H1 (cell line): ENCODE results near the gene RIMS1. TPM values are rescaled to one million over a fixed set of nuclear protein-coding genes. Genes with fewer than 3 reads are reported as not detected.

Experiments
- HDAC2 ChIP-seq, 2 experiments: fragments of 300-600 bp in 1 of 2; sonication (generic) in 1 of 2; IDR thresholded peaks; 2 replicates each; pipeline ENCODE4 v1.6.1; 2011 to 2012; ENCODE audit warnings: low read depth in 2 of 2, low read length in 2 of 2, mild to moderate bottlenecking in 2 of 2, moderate library complexity in 2 of 2, borderline replicate concordance in 1 of 2, inconsistent platforms in 1 of 2
- polyA plus RNA-seq, 7 experiments: library from polyadenylated mRNA; depleted of rRNA in 3 of 7; stranded (reverse) in 5 of 7; unstranded in 2 of 7; fragments of >200 nt in 5 of 7; fragments of 200-250 nt in 2 of 7; gene quantifications; 1 replicate in 5 of 7; 2 replicates in 1 of 7; 4 replicates in 1 of 7; pipeline versions ENCODE4 v1.2.1 to v1.2.3, GENCODE V29; 2011 to 2013; ENCODE audit warnings: missing spikeins in 2 of 7, mixed read lengths in 2 of 7
- total RNA-seq: library from RNA; stranded (reverse); fragmentation: NEBNext Ultra II Directional; extraction: Animal tissue kit (Norgen Biotek cat#: 25700); gene quantifications from 2 replicates; pipeline ENCODE4 v1.2.1, GENCODE V29; 2021

Gene RIMS1
- total and polyA plus RNA-seq, 2 of the 8 experiments (the other 6 are each of a cell fraction or from before 2014, with no cell fraction given), result 0.63 to 2.3 TPM

DNA sequence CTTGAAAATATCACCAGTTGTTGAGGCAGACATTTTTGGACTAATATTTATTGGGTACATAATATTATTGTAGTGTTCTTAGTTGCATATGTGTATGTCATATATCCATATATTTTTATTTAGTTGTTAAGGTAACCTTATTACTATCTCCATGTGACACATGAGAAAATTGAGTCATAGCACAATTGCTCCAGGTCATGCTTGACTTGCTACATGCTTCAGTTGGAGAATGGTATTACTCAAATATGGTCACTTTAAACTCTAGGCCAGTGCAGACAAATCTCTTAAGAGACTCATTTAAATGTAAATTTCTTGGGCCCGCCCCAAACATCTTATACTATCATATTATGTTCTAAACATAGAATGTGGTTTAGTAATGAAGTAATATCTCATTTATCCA is 246.1 kb downstream of the RIMS1 start (continued):
- no peak for TF ChIP-seq HDAC2 (IDR thresholded peaks at IDR 0.05; ENCODE audit: borderline replicate concordance in 1 of 2, low read depth in 2 of 2, low read length in 2 of 2)
- TF ChIP-seq, all 59 proteins: peak for 0
